Activated CD4-positive, alpha-beta T cell treated with anti-CD3 and anti-CD28 coated beads, Interleukin-2, amount 10 ng/mL, durations not matched to agents 7 days and 5 days (primary cell): ENCODE data around the gene HSD17B3. TPM values are rescaled to one million over a fixed set of nuclear protein-coding genes. Genes with fewer than 3 reads are reported as not detected.

Experiments
- CTCF ChIA-PET: fragments of 350-600 bp; sonication (Branson Sonifier 250); formaldehyde crosslinking; loops from one replicate; lab custom pipeline; 2021; ENCODE audit warnings: antibody characterized with exemption; lab: Charles Lee
- POLR2A ChIA-PET: fragments of 350-600 bp; sonication (Branson Sonifier 250); formaldehyde crosslinking; loops from one replicate; lab custom pipeline; 2021; ENCODE audit warnings: antibody characterized with exemption; lab: Charles Lee
- DNase-seq: peaks from one replicate; pipeline ENCODE4 v3.0.0-alpha.2; 2020
- H3K27ac Mint-ChIP-seq: one replicate; pipeline ENCODE4 v1.8.0; 2021; ENCODE audit warnings: mild to moderate bottlenecking, moderate library complexity, mixed read lengths
- H3K27me3 Mint-ChIP-seq: one replicate; pipeline ENCODE4 v1.8.0; 2021; ENCODE audit warnings: mixed read lengths
- H3K36me3 Mint-ChIP-seq: one replicate; pipeline ENCODE4 v1.8.0; 2021; ENCODE audit warnings: low read depth, mixed read lengths
- H3K4me1 Mint-ChIP-seq: one replicate; pipeline ENCODE4 v1.8.0; 2021; ENCODE audit warnings: mixed read lengths
- H3K4me3 Mint-ChIP-seq: one replicate; pipeline ENCODE4 v1.8.0; 2021; ENCODE audit warnings: mild to moderate bottlenecking, moderate library complexity, mixed read lengths
- H3K9me3 Mint-ChIP-seq: one replicate; pipeline ENCODE4 v1.8.0; 2021; ENCODE audit warnings: mixed read lengths
- total RNA-seq, 2 experiments: library from RNA; stranded (reverse); gene quantifications; one replicate each; pipeline ENCODE4 v1.2.3, GENCODE V29; 2021

Gene HSD17B3
- total RNA-seq, 2 experiments from 2014 or later: 0.25 TPM; not detected in 1

DNA sequence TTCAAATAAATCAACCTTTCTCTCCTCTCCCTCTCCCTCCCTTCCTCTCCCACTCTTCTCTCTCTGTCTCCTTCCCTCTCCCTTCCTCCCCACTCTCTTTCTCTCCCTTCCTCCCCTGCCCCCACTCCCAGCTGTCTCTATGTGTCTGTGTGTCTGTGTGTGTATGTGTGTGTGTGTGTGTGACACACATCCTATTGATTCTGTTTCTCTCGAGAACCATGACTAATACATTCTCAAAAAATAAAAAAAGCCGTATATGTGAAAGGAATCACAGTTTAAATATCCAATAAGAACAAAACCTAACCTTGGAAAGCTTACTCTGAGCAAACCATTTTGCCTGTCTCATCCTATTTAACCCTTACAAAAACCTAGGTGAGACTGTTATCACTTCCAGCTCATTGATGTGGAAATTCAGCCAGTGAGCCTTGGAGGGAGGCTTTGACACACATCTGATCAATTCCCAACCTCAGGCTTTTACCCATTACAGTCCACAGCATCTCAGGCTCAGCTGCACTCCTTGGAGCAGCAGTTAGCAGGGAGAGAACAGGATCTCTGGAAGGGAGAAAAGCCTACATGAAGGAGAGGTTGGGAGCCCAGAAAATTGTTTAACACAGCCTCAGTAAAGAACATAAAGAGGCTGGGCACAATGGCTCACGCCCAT is 8.3 kb downstream of the HSD17B3 start:
- no peak overlapping the region for H3K27ac Mint-ChIP-seq
- peaks cover 4% of the 10 kb centered on the region for H3K27me3 Mint-ChIP-seq
- H3K4me1 Mint-ChIP-seq: no peaks in the 10 kb centered on the region
- CTCF ChIA-PET: interaction anchor here (0.6 to 0.8 kb wide), 2 partner anchors 9 to 337 kb away, joined by 3 read pairs; no protein-coding TSS in a partner anchor
- H3K9me3 Mint-ChIP-seq: peaks cover 3% of the 10 kb centered on the region
- no peak overlapping the region for H3K4me3 Mint-ChIP-seq
- no peak for DNase-seq
- no peaks in the 10 kb centered on the region for H3K36me3 Mint-ChIP-seq
- POLR2A ChIA-PET: no interaction called here

DNA sequence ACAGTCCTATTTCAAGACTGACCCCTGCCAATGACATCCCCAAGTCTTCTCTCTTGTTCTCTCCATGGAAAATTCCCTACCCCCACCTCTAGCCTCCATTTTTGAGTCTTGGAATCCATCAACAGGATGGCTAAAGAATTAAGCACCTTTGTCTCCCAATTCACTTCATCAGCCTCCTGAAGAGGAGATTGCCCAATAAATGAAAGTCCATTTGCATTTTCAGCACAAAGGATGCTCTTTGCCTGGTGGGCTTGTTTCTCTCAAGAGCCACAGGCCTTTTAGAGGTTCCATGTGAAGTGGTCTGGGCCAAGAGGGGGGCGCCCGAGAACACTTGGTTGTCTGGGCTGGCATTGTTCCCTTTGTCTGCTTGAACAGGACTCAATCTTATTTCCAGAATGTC is 12.6 kb downstream of the HSD17B3 start:
- no peaks in the 10 kb centered on the region for H3K36me3 Mint-ChIP-seq
- no peaks in the 10 kb centered on the region for H3K4me1 Mint-ChIP-seq
- H3K4me3 Mint-ChIP-seq: no peak overlapping the region
- peaks cover 5% of the 10 kb centered on the region for H3K9me3 Mint-ChIP-seq
- no peak for DNase-seq
- H3K27ac Mint-ChIP-seq: no peak overlapping the region
- H3K27me3 Mint-ChIP-seq: peaks cover 4% of the 10 kb centered on the region
- ChIA-PET CTCF (no interaction called here), POLR2A (no interaction called here)

- POLR2A ChIA-PET: no interaction called here
- no peaks in the 10 kb centered on the region for H3K4me1 Mint-ChIP-seq
- H3K27ac Mint-ChIP-seq: no peak overlapping the region
- H3K27me3 Mint-ChIP-seq: peaks cover 5% of the 10 kb centered on the region
- no peak overlapping the region for H3K4me3 Mint-ChIP-seq
- H3K36me3 Mint-ChIP-seq: no peaks in the 10 kb centered on the region
- DNase-seq: no peak
- CTCF ChIA-PET: no interaction called here
- peaks cover 10% of the 10 kb centered on the region for H3K9me3 Mint-ChIP-seq
Measured at GRCh38 chr9:96281641-96282040, 20.3 kb downstream of the HSD17B3 start.

GRCh38 chr9:96279932-96280331 is 22.0 kb downstream of the HSD17B3 start:
- Mint-ChIP-seq H3K9me3 (peaks cover 10% of the 10 kb centered on the region), H3K4me1 (no peaks in the 10 kb centered on the region), H3K4me3 (no peak overlapping the region), H3K27ac (no peak overlapping the region), H3K27me3 (peaks cover 8% of the 10 kb centered on the region), H3K36me3 (no peaks in the 10 kb centered on the region)
- CTCF ChIA-PET: interaction anchor here (1.9 kb wide), 1 partner anchor 10 kb away, joined by 4 read pairs; no protein-coding TSS in a partner anchor
- no peak for DNase-seq
- POLR2A ChIA-PET: no interaction called here

DNA sequence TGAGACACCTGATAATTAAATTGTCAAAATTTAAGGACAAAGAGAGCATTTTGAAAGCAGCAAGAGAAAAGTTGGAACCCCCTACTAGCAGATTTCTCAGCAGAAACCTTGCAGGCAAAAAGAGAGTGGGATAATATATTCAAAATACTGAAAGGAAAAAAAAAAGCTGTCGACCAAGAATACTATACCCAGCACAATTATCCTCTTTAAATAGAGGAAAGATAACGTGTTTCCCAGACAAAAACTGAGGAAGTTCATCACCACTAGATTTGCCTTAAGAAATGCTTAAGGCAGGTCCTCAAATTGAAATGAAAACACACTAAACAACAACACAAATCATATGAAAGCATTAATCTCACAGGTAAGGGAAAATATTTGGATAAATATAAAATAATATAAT is 27.0 kb downstream of the HSD17B3 start:
- Mint-ChIP-seq H3K9me3 (peaks cover 17% of the 10 kb centered on the region), H3K4me3 (no peak overlapping the region), H3K36me3 (peaks cover 3% of the 10 kb centered on the region), H3K27me3 (peaks cover 6% of the 10 kb centered on the region), H3K4me1 (no peaks in the 10 kb centered on the region), H3K27ac (no peak overlapping the region)
- ChIA-PET POLR2A (no interaction called here), CTCF (no interaction called here)
- no peak for DNase-seq

DNA sequence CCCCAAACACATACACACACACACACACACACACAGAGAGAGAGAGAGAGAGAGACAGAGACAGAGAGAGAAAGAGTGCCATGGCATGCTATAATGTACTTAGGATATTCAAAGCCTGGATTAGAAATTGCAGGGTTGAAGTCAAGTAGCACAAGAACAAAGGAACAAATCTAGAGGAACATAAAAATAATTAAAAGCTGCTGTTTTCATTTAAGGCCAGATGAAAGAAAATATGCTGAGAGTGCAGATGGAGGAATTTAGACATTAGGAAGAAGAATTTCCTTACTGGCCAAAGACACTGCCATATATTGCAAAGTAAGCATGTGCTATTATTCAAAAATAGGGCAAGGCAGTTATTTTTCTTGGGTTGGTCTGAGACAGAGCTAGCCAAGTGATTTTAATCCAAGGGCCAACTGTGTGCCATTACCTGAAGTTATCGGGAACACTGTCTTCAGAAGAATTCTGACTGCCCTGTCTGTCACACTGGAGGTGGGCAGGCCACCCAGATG is 31.7 kb downstream of the HSD17B3 start:
- H3K4me1 Mint-ChIP-seq: no peaks in the 10 kb centered on the region
- H3K27ac Mint-ChIP-seq: no peak overlapping the region
- H3K36me3 Mint-ChIP-seq: peaks cover 3% of the 10 kb centered on the region
- POLR2A ChIA-PET: no interaction called here
- no peak overlapping the region for H3K4me3 Mint-ChIP-seq
- H3K27me3 Mint-ChIP-seq: peaks cover 15% of the 10 kb centered on the region
- DNase-seq: no peak
- CTCF ChIA-PET: interaction anchor here (1.4 kb wide), 1 partner anchor 10 kb away, joined by 4 read pairs; no protein-coding TSS in a partner anchor
- peaks cover 12% of the 10 kb centered on the region for H3K9me3 Mint-ChIP-seq

- H3K27ac Mint-ChIP-seq: no peak overlapping the region
- no peaks in the 10 kb centered on the region for H3K9me3 Mint-ChIP-seq
- ChIA-PET POLR2A (no interaction called here), CTCF (no interaction called here)
- no peaks in the 10 kb centered on the region for H3K36me3 Mint-ChIP-seq
- no peak overlapping the region for H3K4me3 Mint-ChIP-seq
- DNase-seq: no peak
- peaks cover 5% of the 10 kb centered on the region for H3K4me1 Mint-ChIP-seq
- peaks cover 26% of the 10 kb centered on the region for H3K27me3 Mint-ChIP-seq
Measured at GRCh38 chr9:96258967-96259366, 43.0 kb downstream of the HSD17B3 start.

DNA sequence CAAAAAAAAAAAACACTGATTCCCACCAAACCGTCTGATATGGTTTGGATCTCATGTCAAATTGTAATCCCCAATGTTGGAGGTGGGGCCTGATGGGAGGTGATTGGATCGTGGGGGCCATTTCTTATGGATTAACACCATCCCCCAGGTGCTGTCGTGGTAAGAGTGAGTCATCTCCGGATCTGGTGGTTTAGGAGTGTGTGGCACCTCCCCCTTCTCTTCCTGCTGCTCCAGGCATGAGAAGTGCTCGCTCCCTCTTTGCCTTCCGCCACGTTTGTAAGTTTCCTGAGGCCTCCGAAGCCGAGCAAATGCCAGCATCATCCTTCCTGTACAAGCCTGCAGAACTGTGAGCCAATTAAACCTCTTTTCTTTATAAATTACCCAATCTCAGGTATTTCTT is 45.2 kb downstream of the HSD17B3 start:
- ChIA-PET POLR2A (no interaction called here), CTCF (interaction anchor here (0.5 to 0.6 kb wide), 2 partner anchors 217 to 570 kb away, joined by 4 to 5 read pairs; no protein-coding TSS in a partner anchor)
- Mint-ChIP-seq H3K27ac (no peak overlapping the region), H3K4me1 (peaks cover 9% of the 10 kb centered on the region), H3K4me3 (no peak overlapping the region), H3K9me3 (no peaks in the 10 kb centered on the region), H3K27me3 (peaks cover 38% of the 10 kb centered on the region), H3K36me3 (no peaks in the 10 kb centered on the region)
- DNase-seq: no peak

DNA sequence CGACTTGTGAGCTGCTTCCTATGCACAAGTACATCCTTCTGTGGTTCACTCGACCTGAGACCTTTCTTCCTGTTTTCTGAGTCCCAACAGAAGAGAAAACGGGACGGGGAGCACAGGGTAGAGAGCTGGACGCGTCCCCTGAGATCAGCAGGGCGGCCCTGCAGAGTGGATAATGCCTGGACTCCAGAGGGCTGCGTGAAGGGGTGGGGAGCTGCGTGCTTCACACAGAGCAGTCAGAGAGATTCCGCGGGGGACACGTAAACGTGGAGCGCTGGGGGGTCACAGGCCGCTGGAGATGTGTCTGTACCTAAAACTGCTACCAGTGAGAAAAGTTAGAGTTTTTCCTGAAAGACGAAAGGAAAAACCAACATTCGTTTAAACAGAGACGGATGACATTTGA is 46.3 kb downstream of the HSD17B3 start:
- no peaks in the 10 kb centered on the region for H3K9me3 Mint-ChIP-seq
- CTCF ChIA-PET: no interaction called here
- DNase-seq: no peak
- POLR2A ChIA-PET: no interaction called here
- no peak overlapping the region for H3K27ac Mint-ChIP-seq
- H3K36me3 Mint-ChIP-seq: no peaks in the 10 kb centered on the region
- H3K27me3 Mint-ChIP-seq: peaks cover 42% of the 10 kb centered on the region
- H3K4me3 Mint-ChIP-seq: no peak overlapping the region
- H3K4me1 Mint-ChIP-seq: peaks cover 9% of the 10 kb centered on the region

DNA sequence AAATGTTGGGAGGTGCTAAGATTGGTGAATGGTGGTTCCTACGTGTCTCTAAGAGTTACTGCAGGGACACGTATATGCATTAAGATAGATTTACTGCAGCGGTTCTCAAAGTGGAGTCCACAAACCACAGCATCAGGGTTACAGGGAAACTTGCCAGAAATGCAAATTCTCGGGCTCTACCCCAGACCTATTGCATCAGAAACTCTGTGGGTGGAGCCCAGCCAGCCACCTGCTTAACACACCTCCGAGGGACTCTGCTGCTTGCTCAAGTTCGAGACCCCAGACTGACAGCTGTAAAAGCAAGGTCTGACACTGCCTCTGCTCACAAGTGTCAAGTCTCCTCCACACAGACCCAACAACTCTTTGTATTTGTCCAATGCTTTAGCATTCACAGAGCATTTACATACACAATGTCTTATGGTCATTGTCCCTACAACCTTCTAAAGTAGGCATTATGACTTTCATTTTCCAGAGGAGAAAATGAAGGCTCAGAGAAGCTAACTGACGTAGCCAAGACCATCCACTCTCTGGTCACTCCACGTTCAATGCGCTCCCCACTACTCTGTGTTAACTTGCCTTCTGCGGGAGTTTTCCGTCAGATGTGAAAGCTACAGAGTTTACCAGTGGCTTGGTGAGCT is 48.8 kb downstream of the HSD17B3 start:
- H3K27ac Mint-ChIP-seq: no peak overlapping the region
- ChIA-PET CTCF (interaction anchor here (0.6 kb wide), 1 partner anchor 433 kb away, joined by 3 read pairs; no protein-coding TSS in a partner anchor), POLR2A (no interaction called here)
- H3K4me1 Mint-ChIP-seq: peaks cover 9% of the 10 kb centered on the region
- DNase-seq: no peak
- no peak overlapping the region for H3K4me3 Mint-ChIP-seq
- no peaks in the 10 kb centered on the region for H3K9me3 Mint-ChIP-seq
- H3K36me3 Mint-ChIP-seq: no peaks in the 10 kb centered on the region
- peaks cover 47% of the 10 kb centered on the region for H3K27me3 Mint-ChIP-seq

DNA sequence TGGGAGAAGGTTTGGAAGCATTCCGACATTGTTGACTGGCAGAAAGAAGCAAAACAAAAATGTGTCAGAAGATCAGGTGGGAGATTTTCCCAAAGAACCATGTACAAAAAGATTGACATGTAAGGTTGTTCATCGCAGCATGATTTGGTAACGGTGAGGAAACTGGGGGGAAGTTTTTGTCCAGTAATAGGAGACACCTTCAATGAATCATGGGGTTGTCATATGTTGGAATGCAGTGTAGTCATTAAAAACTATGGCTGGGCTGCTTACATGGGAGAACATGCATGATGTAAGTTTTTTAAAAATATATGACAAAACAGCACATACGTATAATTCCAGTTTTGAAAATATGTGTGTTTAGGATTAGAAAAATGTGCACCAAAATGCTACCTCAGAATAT is 50.5 kb downstream of the HSD17B3 start:
- H3K36me3 Mint-ChIP-seq: no peaks in the 10 kb centered on the region
- POLR2A ChIA-PET: no interaction called here
- CTCF ChIA-PET: no interaction called here

DNA sequence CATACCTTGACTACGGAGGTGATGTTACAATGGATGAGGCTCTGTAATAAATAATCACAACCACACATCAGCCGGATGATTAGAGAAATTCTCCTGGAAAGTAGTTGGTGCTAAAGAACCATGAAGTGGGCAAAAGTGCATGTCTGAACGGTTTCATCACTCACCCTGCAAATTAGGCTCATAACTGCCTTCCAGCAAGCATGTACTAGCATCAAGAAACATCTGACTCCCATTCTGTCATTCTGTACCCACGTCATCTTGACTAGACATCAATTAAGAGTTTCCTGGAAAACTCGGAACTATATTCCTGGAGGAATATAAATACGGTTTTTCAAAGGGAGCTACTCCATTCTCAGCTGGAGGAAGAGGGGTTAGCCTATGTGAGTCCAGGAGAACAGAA is 52.2 kb downstream of the HSD17B3 start:
- DNase-seq: no peak
- H3K9me3 Mint-ChIP-seq: no peaks in the 10 kb centered on the region
- ChIA-PET CTCF (no interaction called here), POLR2A (no interaction called here)
- peaks cover 4% of the 10 kb centered on the region for H3K4me1 Mint-ChIP-seq
- no peaks in the 10 kb centered on the region for H3K36me3 Mint-ChIP-seq
- H3K27ac Mint-ChIP-seq: no peak overlapping the region
- no peak overlapping the region for H3K4me3 Mint-ChIP-seq
- H3K27me3 Mint-ChIP-seq: peaks cover 54% of the 10 kb centered on the region

More for the DNA sequence above, 50.5 kb downstream of the HSD17B3 start:
- Mint-ChIP-seq H3K9me3 (no peaks in the 10 kb centered on the region), H3K4me3 (no peak overlapping the region), H3K27ac (no peak overlapping the region), H3K4me1 (peaks cover 4% of the 10 kb centered on the region), H3K27me3 (peaks cover 49% of the 10 kb centered on the region)
- DNase-seq: no peak

DNA sequence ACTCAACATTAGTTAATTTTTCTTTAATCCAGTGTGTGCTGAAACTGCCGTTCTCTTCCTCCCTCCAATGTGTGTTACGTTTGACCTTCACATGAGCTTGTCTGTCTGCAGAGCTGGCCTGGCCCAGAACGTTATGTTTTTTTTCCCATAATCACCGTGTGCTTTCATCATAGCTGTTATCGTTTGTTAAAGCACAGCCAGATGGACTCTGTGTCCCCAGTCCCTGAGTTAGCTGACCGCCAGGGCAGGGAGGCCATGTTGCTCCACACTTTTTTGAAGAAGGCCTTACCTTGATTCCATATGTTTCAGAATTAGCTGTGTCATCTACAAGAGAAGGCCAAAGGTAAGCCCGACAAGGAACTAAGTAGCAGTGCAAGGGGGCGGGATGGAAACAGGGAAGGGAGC is 55.7 kb downstream of the HSD17B3 start:
- Mint-ChIP-seq H3K27ac (no peak overlapping the region), H3K27me3 (peaks cover 55% of the 10 kb centered on the region)
- CTCF ChIA-PET: interaction anchor here (1.4 kb wide), 1 partner anchor 14 kb away, joined by 5 read pairs; no protein-coding TSS in a partner anchor

More for the DNA sequence above, 55.7 kb downstream of the HSD17B3 start:
- H3K9me3 Mint-ChIP-seq: no peaks in the 10 kb centered on the region
- no peak for DNase-seq
- no peaks in the 10 kb centered on the region for H3K36me3 Mint-ChIP-seq
- POLR2A ChIA-PET: no interaction called here
- H3K4me3 Mint-ChIP-seq: no peak overlapping the region
- H3K4me1 Mint-ChIP-seq: peaks cover 3% of the 10 kb centered on the region
